T1000 (cell line): ENCODE measurements around the gene ADAM21.
"Not testable (repeated sequence)": the region's sequence is repeated elsewhere in the genome, so short reads cannot be mapped to it uniquely, and the experiment has no call there.

Experiments used
- DNase-seq: peaks from one replicate; lab custom pipeline; 2025; ENCODE audit warnings: mixed read lengths; lab: John Stamatoyannopoulos, UW

ADAM21 gene

GRCh38 chr14:70451874-70452273, at the start of gene ADAM21:
Gene ADAM21, plus strand, starts transcription at chr14:70452174. Its CDS starts 5,326 bp downstream, at chr14:70457500.
- no peak for DNase-seq

GRCh38 chr14:70403335-70403734, 48.6 kb upstream of the ADAM21 start:
- not testable (repeated sequence) for DNase-seq

GRCh38 chr14:70406216-70406615, 45.8 kb upstream of the ADAM21 start:
- DNase-seq = not testable (repeated sequence)

GRCh38 chr14:70407621-70408020, 44.4 kb upstream of the ADAM21 start:
- no peak for DNase-seq

GRCh38 chr14:70415788-70416187, 36.2 kb upstream of the ADAM21 start:
- no peak for DNase-seq

GRCh38 chr14:70416338-70416724, 35.6 kb upstream of the ADAM21 start:
- no peak for DNase-seq

- DNase-seq = peak; percentile 50
Measured at GRCh38 chr14:70416725-70417349, 35.1 kb upstream of the ADAM21 start, which contains the start of gene SYNJ2BP. Gene SYNJ2BP, minus strand, starts transcription at chr14:70417090. Its CDS starts 127 bp downstream, at chr14:70416963.

- not testable (repeated sequence) for DNase-seq
Measured at GRCh38 chr14:70419270-70419931, 32.6 kb upstream of the ADAM21 start.

- no peak for DNase-seq
Measured at GRCh38 chr14:70422538-70422937, 29.4 kb upstream of the ADAM21 start.

- DNase-seq = no peak
Measured at GRCh38 chr14:70425354-70425753, 26.6 kb upstream of the ADAM21 start.

GRCh38 chr14:70426555-70426954, 25.4 kb upstream of the ADAM21 start:
- not testable (repeated sequence) for DNase-seq

GRCh38 chr14:70436867-70437266, 15.1 kb upstream of the ADAM21 start:
- no peak for DNase-seq

- no peak for DNase-seq
Measured at GRCh38 chr14:70441641-70442040, 10.3 kb upstream of the ADAM21 start.

GRCh38 chr14:70442750-70443149, 9.2 kb upstream of the ADAM21 start:
- DNase-seq = no peak

- DNase-seq = no peak
Measured at GRCh38 chr14:70448633-70449340, 3.2 kb upstream of the ADAM21 start.

GRCh38 chr14:70454731-70455130, 2.8 kb downstream of the ADAM21 start:
- no peak for DNase-seq

- no peak for DNase-seq
Measured at GRCh38 chr14:70468731-70469130, 16.8 kb downstream of the ADAM21 start.

- not testable (repeated sequence) for DNase-seq
Measured at GRCh38 chr14:70470863-70471563, 19.0 kb downstream of the ADAM21 start.

- no peak for DNase-seq
Measured at GRCh38 chr14:70472253-70473159, 20.5 kb downstream of the ADAM21 start.

GRCh38 chr14:70473825-70474224, 21.9 kb downstream of the ADAM21 start:
- no peak for DNase-seq

GRCh38 chr14:70475459-70475858, 23.5 kb downstream of the ADAM21 start:
- not testable (repeated sequence) for DNase-seq
